ENCODE measurements around the gene NIPAL3.

Gene NIPAL3

GRCh38 chr1:24425922-24426321, 10.3 kb downstream of the NIPAL3 start:
- no peak for TF ChIP-seq ARNT (IDR thresholded peaks at IDR 0.05)
- TF ChIP-seq ELF4 (IDR thresholded peaks at IDR 0.05): no peak
- TF ChIP-seq CTBP1 (IDR thresholded peaks at IDR 0.05; ENCODE audit: borderline replicate concordance): no peak
- no peak for TF ChIP-seq TARDBP (IDR thresholded peaks at IDR 0.05)
- no peak for TF ChIP-seq FOXK2 (IDR thresholded peaks at IDR 0.05)
- no peak for TF ChIP-seq PKNOX1 (IDR thresholded peaks at IDR 0.05)
- no peak for TF ChIP-seq HDGF (IDR thresholded peaks at IDR 0.05; ENCODE audit: borderline replicate concordance)
- no peak for TF ChIP-seq FOXM1 (IDR thresholded peaks at IDR 0.05; ENCODE audit: borderline replicate concordance)
- no peak for TF ChIP-seq L3MBTL2 (conservative IDR thresholded peaks at IDR 0.05)
- TF ChIP-seq BHLHE40 (IDR thresholded peaks at IDR 0.05; ENCODE audit: borderline replicate concordance): no peak
- no peak for TF ChIP-seq FOXA1 (IDR thresholded peaks at IDR 0.05)
- TF ChIP-seq ZNF384 (IDR thresholded peaks at IDR 0.05): no peak
- no peak for TF ChIP-seq NFRKB (IDR thresholded peaks at IDR 0.05)
- no peak for TF ChIP-seq LEF1 (IDR thresholded peaks at IDR 0.05; ENCODE audit: borderline replicate concordance)
- CTCF ChIA-PET: interaction anchor here (1.9 kb wide), 1 partner anchor 11 kb away, joined by 12 read pairs; the partner anchor contains the start of gene NIPAL3
- no peak for DNase-seq (ENCODE audit: extremely low spot score)
- POLR2A ChIA-PET: interaction anchor here (1.1 to 2.1 kb wide), 2 partner anchors 9 to 10 kb away, joined by 3 to 9 read pairs; partner anchors contain the start of gene NIPAL3

- ChIA-PET POLR2A (interaction anchor here (2.1 kb wide), 1 partner anchor 11 kb away, joined by 9 read pairs; the partner anchor contains the start of gene NIPAL3), CTCF (no interaction called here)
- DNase-seq (ENCODE audit: extremely low spot score): no peak
- TF ChIP-seq ARNT (IDR thresholded peaks at IDR 0.05): no peak
- no peak for TF ChIP-seq ELF4 (IDR thresholded peaks at IDR 0.05)
- no peak for TF ChIP-seq FOXK2 (IDR thresholded peaks at IDR 0.05)
- no peak for TF ChIP-seq CTBP1 (IDR thresholded peaks at IDR 0.05; ENCODE audit: borderline replicate concordance)
- no peak for TF ChIP-seq FOXA1 (IDR thresholded peaks at IDR 0.05)
- TF ChIP-seq PKNOX1 (IDR thresholded peaks at IDR 0.05): no peak
- TF ChIP-seq ZNF384 (IDR thresholded peaks at IDR 0.05): no peak
- no peak for TF ChIP-seq SUZ12 (IDR thresholded peaks at IDR 0.05)
- TF ChIP-seq BHLHE40 (IDR thresholded peaks at IDR 0.05; ENCODE audit: borderline replicate concordance): no peak
- no peak for TF ChIP-seq TARDBP (IDR thresholded peaks at IDR 0.05)
- TF ChIP-seq LEF1 (IDR thresholded peaks at IDR 0.05; ENCODE audit: borderline replicate concordance): no peak
- TF ChIP-seq L3MBTL2 (conservative IDR thresholded peaks at IDR 0.05): no peak
- no peak for TF ChIP-seq FOXM1 (IDR thresholded peaks at IDR 0.05; ENCODE audit: borderline replicate concordance)
- no peak for TF ChIP-seq NFRKB (IDR thresholded peaks at IDR 0.05)
- no peak for TF ChIP-seq HDGF (IDR thresholded peaks at IDR 0.05; ENCODE audit: borderline replicate concordance)
Measured at GRCh38 chr1:24426744-24427544, 11.3 kb downstream of the NIPAL3 start.

GRCh38 chr1:24427545-24427862, 11.9 kb downstream of the NIPAL3 start:
- CTCF ChIA-PET: no interaction called here
- TF ChIP-seq SP1 (IDR thresholded peaks at IDR 0.05): no peak
- POLR2A ChIA-PET: no interaction called here
- no peak for DNase-seq (ENCODE audit: extremely low spot score)

GRCh38 chr1:24435782-24436365, 20.3 kb downstream of the NIPAL3 start:
- POLR2A ChIA-PET: no interaction called here

GRCh38 chr1:24437631-24438396, 22.2 kb downstream of the NIPAL3 start:
- DNase-seq (ENCODE audit: extremely low spot score): no peak
- ChIA-PET POLR2A (no interaction called here), CTCF (interaction anchor here (0.7 kb wide), 1 partner anchor 231 kb away, joined by 3 read pairs; no protein-coding TSS in a partner anchor)
- TF ChIP-seq ELF4 (IDR thresholded peaks at IDR 0.05) (no peak), L3MBTL2 (conservative IDR thresholded peaks at IDR 0.05) (no peak), SUZ12 (IDR thresholded peaks at IDR 0.05) (no peak), FOXK2 (IDR thresholded peaks at IDR 0.05) (no peak), BHLHE40 (IDR thresholded peaks at IDR 0.05; ENCODE audit: borderline replicate concordance) (no peak), TARDBP (IDR thresholded peaks at IDR 0.05) (no peak), CTBP1 (IDR thresholded peaks at IDR 0.05; ENCODE audit: borderline replicate concordance) (no peak), NFRKB (IDR thresholded peaks at IDR 0.05) (no peak), FOXA1 (IDR thresholded peaks at IDR 0.05) (no peak), FOXM1 (IDR thresholded peaks at IDR 0.05; ENCODE audit: borderline replicate concordance) (no peak)

More at GRCh38 chr1:24435782-24436365, 20.3 kb downstream of the NIPAL3 start:
- CTCF ChIA-PET: no interaction called here
- no peak for DNase-seq (ENCODE audit: extremely low spot score)
- TF ChIP-seq ELF4 (IDR thresholded peaks at IDR 0.05) (no peak), L3MBTL2 (conservative IDR thresholded peaks at IDR 0.05) (no peak), TARDBP (IDR thresholded peaks at IDR 0.05) (no peak), HDGF (IDR thresholded peaks at IDR 0.05; ENCODE audit: borderline replicate concordance) (no peak), FOXK2 (IDR thresholded peaks at IDR 0.05) (no peak), SP1 (IDR thresholded peaks at IDR 0.05) (no peak), NFRKB (IDR thresholded peaks at IDR 0.05) (no peak)

- CTCF ChIA-PET: interaction anchor here (0.7 kb wide), 1 partner anchor 232 kb away, joined by 3 read pairs; no protein-coding TSS in a partner anchor
- TF ChIP-seq FOXK2 (IDR thresholded peaks at IDR 0.05) (no peak), PKNOX1 (IDR thresholded peaks at IDR 0.05) (no peak), ZNF384 (IDR thresholded peaks at IDR 0.05) (no peak), NFRKB (IDR thresholded peaks at IDR 0.05) (no peak), FOXA1 (IDR thresholded peaks at IDR 0.05) (no peak), L3MBTL2 (conservative IDR thresholded peaks at IDR 0.05) (no peak), BHLHE40 (IDR thresholded peaks at IDR 0.05; ENCODE audit: borderline replicate concordance) (no peak), SUZ12 (IDR thresholded peaks at IDR 0.05) (no peak), ELF4 (IDR thresholded peaks at IDR 0.05) (no peak), TARDBP (IDR thresholded peaks at IDR 0.05) (no peak), LEF1 (IDR thresholded peaks at IDR 0.05; ENCODE audit: borderline replicate concordance) (no peak), CTBP1 (IDR thresholded peaks at IDR 0.05; ENCODE audit: borderline replicate concordance) (no peak), FOXM1 (IDR thresholded peaks at IDR 0.05; ENCODE audit: borderline replicate concordance) (no peak), SP1 (IDR thresholded peaks at IDR 0.05) (no peak), ARNT (IDR thresholded peaks at IDR 0.05) (no peak), HDGF (IDR thresholded peaks at IDR 0.05; ENCODE audit: borderline replicate concordance) (no peak)
- DNase-seq (ENCODE audit: extremely low spot score): no peak
- POLR2A ChIA-PET: no interaction called here
Measured at GRCh38 chr1:24438423-24438901, 22.9 kb downstream of the NIPAL3 start.
